Measurements from ENCODE around the gene BOK. TPM values are rescaled to one million over a fixed set of nuclear protein-coding genes. Genes with fewer than 3 reads are reported as not detected.

The BOK gene
- total and polyA plus RNA-seq, 2 experiments from 2014 or later = 28.0 to 46.6 TPM

DNA sequence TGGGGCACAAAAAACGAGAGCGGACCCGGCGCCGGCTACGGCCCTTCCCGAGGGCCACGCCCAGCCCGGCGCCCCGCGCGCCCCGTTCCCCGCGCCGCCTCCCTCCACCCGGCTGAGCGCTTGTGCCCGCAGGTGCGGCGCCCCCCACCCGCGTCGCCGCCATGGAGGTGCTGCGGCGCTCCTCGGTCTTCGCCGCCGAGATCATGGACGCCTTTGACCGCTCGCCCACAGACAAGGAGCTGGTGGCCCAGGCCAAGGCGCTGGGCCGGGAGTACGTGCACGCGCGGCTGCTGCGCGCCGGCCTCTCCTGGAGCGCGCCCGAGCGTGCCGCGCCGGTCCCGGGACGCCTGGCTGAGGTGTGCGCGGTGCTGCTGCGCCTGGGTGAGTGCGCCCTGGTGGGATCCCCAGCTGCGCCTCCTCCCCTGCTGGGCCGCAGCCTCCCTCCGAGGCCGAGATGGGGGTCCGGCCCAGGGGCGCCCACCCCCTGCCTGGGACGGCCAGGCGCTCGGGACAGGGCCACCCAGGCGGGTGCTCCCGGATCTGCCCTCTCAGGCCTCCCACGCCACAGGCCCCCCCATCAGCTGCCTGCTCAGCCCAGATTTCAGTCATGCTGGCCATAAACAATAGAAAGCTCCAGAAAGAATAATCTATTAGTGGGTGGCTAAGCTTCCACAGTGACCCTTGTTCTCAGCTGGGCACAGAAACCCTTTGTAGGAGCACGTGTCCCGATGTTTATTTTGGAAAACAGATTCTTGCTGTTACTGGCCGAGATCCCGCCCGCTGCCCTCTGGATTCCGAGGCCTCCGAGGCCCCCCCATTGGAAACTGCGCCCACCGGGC, 997 bp downstream of the BOK start:
- no peaks in the 10 kb centered on the region for H3K9me2 ChIP-seq (ENCODE audit: insufficient read depth)
- H3K27ac ChIP-seq = peak overlapping the region; percentile 17
- H3K4me1 ChIP-seq (ENCODE audit: insufficient read depth) = peaks cover 39% of the 10 kb centered on the region
- H4K20me1 ChIP-seq (ENCODE audit: insufficient read depth) = no peaks in the 10 kb centered on the region
- DNase-seq = peak; percentile 79
- TF ChIP-seq EZH2phosphoT487 (IDR thresholded peaks at IDR 0.05; ENCODE audit: insufficient read depth, low read depth) = no peak
- TF ChIP-seq EZH2 (IDR thresholded peaks at IDR 0.05; ENCODE audit: insufficient read depth, poor library complexity, severe bottlenecking) = no peak
- H3F3A ChIP-seq (ENCODE audit: insufficient read depth) = peaks cover 3% of the 10 kb centered on the region; the same call in 1 of the 2 replicates
- no peaks in the 10 kb centered on the region for H3K27me3 ChIP-seq (replicated peaks; ENCODE audit: insufficient read depth)
- peak overlapping the region; percentile 79 for H3K9ac ChIP-seq
- H3K79me2 ChIP-seq (ENCODE audit: insufficient read depth) = peaks cover 29% of the 10 kb centered on the region
- peak overlapping the region; percentile 81 for H3K4me3 ChIP-seq
- in situ Hi-C loops (cut with MboI) = no loop called here
- 2 to 3% methylated on average over 49 to 63 of the region's 78 CpGs for WGBS, 2 experiments (ENCODE audit: low coverage in 1 of 2, low lambda C conversion rate in 2 of 2, missing lambda C conversion rate in 2 of 2)
- peak overlapping the region; percentile 85 for H3K4me2 ChIP-seq (ENCODE audit: unreplicated experiment)
- H3K36me3 ChIP-seq (ENCODE audit: low read depth) = no peaks in the 10 kb centered on the region
- no peaks in the 10 kb centered on the region for H3K9me3 ChIP-seq (ENCODE audit: low read depth)
- peak overlapping the region; percentile 88 for H2AFZ ChIP-seq

DNA sequence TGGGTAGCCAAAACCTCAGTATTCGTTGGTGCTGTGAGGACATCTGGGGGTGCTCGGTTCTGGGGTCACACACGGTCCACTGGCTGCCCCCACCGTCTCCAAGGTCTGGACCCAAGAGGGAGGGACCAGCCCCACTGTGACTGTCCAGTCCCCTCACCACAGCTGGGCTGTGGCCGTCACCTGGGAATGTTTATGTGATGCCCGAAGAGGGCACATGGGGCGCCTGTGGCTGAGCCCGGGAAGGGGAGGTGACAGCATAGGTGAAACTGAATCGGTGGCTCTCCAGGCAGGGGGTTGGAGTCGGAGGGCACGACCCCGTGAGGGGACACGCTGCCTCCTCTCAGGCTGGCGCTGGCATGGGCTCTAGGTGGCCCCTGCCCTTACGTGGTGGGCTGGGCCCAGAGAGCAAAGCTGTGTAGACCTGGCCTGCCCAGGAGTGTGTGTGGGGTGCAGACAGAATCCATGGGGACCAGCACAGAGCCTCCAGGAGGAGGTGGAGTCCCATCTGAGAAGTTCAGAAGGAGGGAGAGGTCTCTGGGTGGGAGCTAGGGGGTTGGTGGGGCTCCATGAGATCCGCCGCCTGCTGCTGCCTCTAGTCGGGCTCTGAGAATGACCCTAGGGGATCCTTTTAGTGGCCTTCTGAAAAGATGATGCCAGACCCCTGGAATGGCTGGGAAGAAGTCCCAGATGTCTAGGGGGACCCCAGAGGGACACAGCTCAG, 1.8 kb downstream of the BOK start:
- Histone ChIP-seq H3K4me3 (peak overlapping the region; percentile 81), H3F3A (ENCODE audit: insufficient read depth) (peaks cover 3% of the 10 kb centered on the region; the same call in 1 of the 2 replicates), H2AFZ (no peak overlapping the region), H3K79me2 (ENCODE audit: insufficient read depth) (peaks cover 29% of the 10 kb centered on the region), H4K20me1 (ENCODE audit: insufficient read depth) (no peaks in the 10 kb centered on the region), H3K27me3 (replicated peaks; ENCODE audit: insufficient read depth) (no peaks in the 10 kb centered on the region), H3K9me2 (ENCODE audit: insufficient read depth) (no peaks in the 10 kb centered on the region), H3K9me3 (ENCODE audit: low read depth) (no peaks in the 10 kb centered on the region), H3K4me2 (ENCODE audit: unreplicated experiment) (peak overlapping the region; percentile 85), H3K9ac (peak overlapping the region; percentile 79), H3K27ac (peak overlapping the region; percentile 7; the same call in 1 of the 2 replicates), H3K36me3 (ENCODE audit: low read depth) (no peaks in the 10 kb centered on the region), H3K4me1 (ENCODE audit: insufficient read depth) (peaks cover 43% of the 10 kb centered on the region)
- TF ChIP-seq EZH2 (IDR thresholded peaks at IDR 0.05; ENCODE audit: insufficient read depth, poor library complexity, severe bottlenecking) (no peak), EZH2phosphoT487 (IDR thresholded peaks at IDR 0.05; ENCODE audit: insufficient read depth, low read depth) (no peak)
- DNase-seq = no peak
- WGBS, 2 experiments (ENCODE audit: low coverage in 1 of 2, low lambda C conversion rate in 2 of 2, missing lambda C conversion rate in 2 of 2) = 49 to 50% methylated on average over 18 of the region's 18 CpGs
- in situ Hi-C loops (cut with MboI) = no loop called here

DNA sequence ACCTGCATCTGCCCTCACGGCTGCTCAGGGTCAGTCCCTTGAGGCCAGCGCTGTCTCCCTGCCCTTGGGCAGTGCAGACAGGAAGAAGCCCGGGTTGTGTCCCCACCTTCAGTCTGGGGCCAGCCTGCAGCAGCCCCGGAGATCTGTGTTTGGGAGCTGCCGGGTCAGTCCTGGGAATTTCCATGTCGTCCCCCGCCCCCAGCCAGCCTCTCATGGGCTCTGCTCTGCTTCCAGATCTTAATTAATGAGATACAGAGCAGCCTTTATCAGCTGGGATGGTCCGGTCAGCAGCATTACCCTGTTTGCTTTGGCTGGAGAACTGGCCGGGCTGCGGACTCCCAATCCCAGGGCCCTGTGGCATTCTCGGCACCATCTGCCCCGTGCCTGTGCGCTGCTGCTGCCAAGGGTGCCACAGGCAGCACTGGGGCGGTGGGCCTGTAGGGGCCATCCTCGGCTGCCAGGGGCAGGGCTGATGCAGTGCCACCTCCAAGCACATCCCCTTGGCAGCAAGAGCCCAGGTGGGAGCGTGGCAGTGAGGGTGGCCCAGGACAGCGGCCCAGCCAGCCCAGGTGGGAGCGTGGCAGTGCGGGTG, 2.4 kb downstream of the BOK start:
- H3K9ac ChIP-seq = peak overlapping the region; percentile 13; the same call in 1 of the 2 replicates
- no peaks in the 10 kb centered on the region for H3K9me3 ChIP-seq (ENCODE audit: low read depth)
- peaks cover 36% of the 10 kb centered on the region for H3K79me2 ChIP-seq (ENCODE audit: insufficient read depth)
- peaks cover 3% of the 10 kb centered on the region; the same call in 1 of the 2 replicates for H3F3A ChIP-seq (ENCODE audit: insufficient read depth)
- no peak for TF ChIP-seq EZH2 (IDR thresholded peaks at IDR 0.05; ENCODE audit: insufficient read depth, poor library complexity, severe bottlenecking)
- no peak for TF ChIP-seq EZH2phosphoT487 (IDR thresholded peaks at IDR 0.05; ENCODE audit: insufficient read depth, low read depth)
- no peaks in the 10 kb centered on the region for H3K36me3 ChIP-seq (ENCODE audit: low read depth)
- H3K4me2 ChIP-seq (ENCODE audit: unreplicated experiment) = peak overlapping the region; percentile 85
- 47 to 48% methylated on average over 18 to 19 of the region's 19 CpGs for WGBS, 2 experiments (ENCODE audit: low coverage in 1 of 2, low lambda C conversion rate in 2 of 2, missing lambda C conversion rate in 2 of 2)
- DNase-seq = peak; percentile 40
- no peaks in the 10 kb centered on the region for H4K20me1 ChIP-seq (ENCODE audit: insufficient read depth)
- H3K27me3 ChIP-seq (replicated peaks; ENCODE audit: insufficient read depth) = no peaks in the 10 kb centered on the region
- no peaks in the 10 kb centered on the region for H3K9me2 ChIP-seq (ENCODE audit: insufficient read depth)
- peak overlapping the region; percentile 81 for H3K4me3 ChIP-seq
- in situ Hi-C loops (cut with MboI) = no loop called here
- H3K4me1 ChIP-seq (ENCODE audit: insufficient read depth) = peaks cover 43% of the 10 kb centered on the region
- no peak overlapping the region for H3K27ac ChIP-seq
- no peak overlapping the region for H2AFZ ChIP-seq

DNA sequence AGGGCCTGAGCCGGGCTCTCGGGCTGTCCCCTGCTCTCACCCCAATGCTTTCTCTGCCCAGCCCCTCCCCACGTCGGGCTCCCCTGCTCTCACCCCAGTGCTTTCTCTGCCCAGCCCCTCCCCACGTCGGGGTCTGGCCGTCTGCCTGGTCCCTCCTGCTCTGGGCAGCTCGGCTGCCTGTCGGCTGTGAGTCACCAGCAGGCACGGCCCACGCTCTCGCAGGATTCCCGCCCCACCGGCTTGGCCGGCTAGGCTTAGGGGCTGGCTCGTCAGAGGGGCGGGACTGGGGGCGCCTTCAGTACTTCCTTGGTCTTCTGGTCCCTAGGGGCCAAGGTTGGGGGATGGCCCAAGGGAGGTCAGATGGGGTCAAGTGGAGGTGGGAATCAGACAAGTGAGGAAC, 3.3 kb downstream of the BOK start:
- no peak overlapping the region for H3K4me3 ChIP-seq
- peaks cover 38% of the 10 kb centered on the region for H3K79me2 ChIP-seq (ENCODE audit: insufficient read depth)
- peak overlapping the region; percentile 23 for H3K4me2 ChIP-seq (ENCODE audit: unreplicated experiment)
- 3 to 5% methylated on average over 12 to 18 of the region's 18 CpGs for WGBS, 2 experiments (ENCODE audit: low coverage in 1 of 2, low lambda C conversion rate in 2 of 2, missing lambda C conversion rate in 2 of 2)
- no peaks in the 10 kb centered on the region for H3K9me3 ChIP-seq (ENCODE audit: low read depth)
- H3F3A ChIP-seq (ENCODE audit: insufficient read depth) = peaks cover 3% of the 10 kb centered on the region; the same call in 1 of the 2 replicates
- H3K36me3 ChIP-seq (ENCODE audit: low read depth) = no peaks in the 10 kb centered on the region
- in situ Hi-C loops (cut with MboI) = no loop called here
- DNase-seq = peak; percentile 90
- TF ChIP-seq EZH2phosphoT487 (IDR thresholded peaks at IDR 0.05; ENCODE audit: insufficient read depth, low read depth) (no peak), EZH2 (IDR thresholded peaks at IDR 0.05; ENCODE audit: insufficient read depth, poor library complexity, severe bottlenecking) (no peak)
- H3K27ac ChIP-seq = no peak overlapping the region
- peaks cover 43% of the 10 kb centered on the region for H3K4me1 ChIP-seq (ENCODE audit: insufficient read depth)
- no peaks in the 10 kb centered on the region for H3K9me2 ChIP-seq (ENCODE audit: insufficient read depth)
- H2AFZ ChIP-seq = no peak overlapping the region
- no peaks in the 10 kb centered on the region for H3K27me3 ChIP-seq (replicated peaks; ENCODE audit: insufficient read depth)
- H4K20me1 ChIP-seq (ENCODE audit: insufficient read depth) = no peaks in the 10 kb centered on the region
- no peak overlapping the region for H3K9ac ChIP-seq
